Effector memory CD8-positive, alpha-beta T cell (primary cell): Measurements from ENCODE around the gene PID1.
"Not testable (repeated sequence)": the region's sequence is repeated elsewhere in the genome, so short reads cannot be mapped to it uniquely, and the experiment has no call there.

ENCODE experiments used
- ATAC-seq: fragments of 150-1000 bp; cut with Tn5 transposase; replicated peaks from 2 replicates; pipeline ENCODE4 v1.10.0; 2021; ENCODE audit warnings: mild to moderate bottlenecking, moderate library complexity
- DNase-seq, 3 experiments: peaks; one replicate each; pipeline ENCODE4 v3.0.0; 2021
- H3K27ac Mint-ChIP-seq, 2 donors: one replicate each; pipeline ENCODE4 v1.8.0; 2022; ENCODE audit warnings: mild to moderate bottlenecking in 2 of 2, mixed read lengths in 2 of 2, moderate library complexity in 2 of 2
- H3K27me3 Mint-ChIP-seq, 2 donors: one replicate each; pipeline ENCODE4 v1.8.0; 2022; ENCODE audit warnings: mixed read lengths in 2 of 2
- H3K36me3 Mint-ChIP-seq: one replicate; pipeline ENCODE4 v1.8.0; 2022; ENCODE audit warnings: mild to moderate bottlenecking, moderate library complexity, mixed read lengths; ENCODE audit not compliant: insufficient read depth
- H3K4me1 Mint-ChIP-seq, 2 donors: one replicate each; pipeline ENCODE4 v1.8.0; 2022; ENCODE audit warnings: low read depth in 2 of 2, mixed read lengths in 2 of 2
- H3K4me3 Mint-ChIP-seq, 2 donors: one replicate each; pipeline ENCODE4 v1.8.0; 2022; ENCODE audit warnings: mild to moderate bottlenecking in 2 of 2, mixed read lengths in 2 of 2, moderate library complexity in 2 of 2
- H3K9me3 Mint-ChIP-seq, 2 donors: one replicate each; pipeline ENCODE4 v1.8.0; 2022; ENCODE audit warnings: mixed read lengths in 2 of 2

The PID1 gene

GRCh38 chr2:229083606-229084340, 187.3 kb downstream of the PID1 start:
- H3K27ac Mint-ChIP-seq: no peak overlapping the region

DNA sequence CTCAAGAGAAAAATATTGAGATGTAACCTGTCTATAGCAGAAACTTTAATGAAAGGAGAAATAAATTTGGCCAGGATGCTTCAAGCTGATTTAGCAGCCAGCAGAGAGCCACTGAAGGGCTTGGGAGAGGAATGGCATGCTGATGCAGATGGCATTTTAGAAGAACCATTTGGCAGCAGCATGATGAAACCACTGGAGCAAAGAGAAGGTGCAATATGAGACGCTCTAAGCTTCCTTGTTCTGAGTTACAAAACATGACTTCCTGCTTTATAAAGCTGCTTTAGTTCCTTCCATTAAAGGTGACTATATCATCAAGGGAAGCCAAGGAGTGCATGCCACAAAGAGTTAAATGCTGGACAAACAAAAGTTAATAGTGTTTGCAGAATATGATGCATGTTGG, 189.7 kb downstream of the PID1 start:
- no peak for DNase-seq
- H3K27ac Mint-ChIP-seq: no peak overlapping the region
- no peak overlapping the region for H3K4me3 Mint-ChIP-seq

More at GRCh38 chr2:229083606-229084340, 187.3 kb downstream of the PID1 start:
- DNase-seq (no peak), ATAC-seq (no peak)
- Mint-ChIP-seq H3K4me1 (no peaks in the 10 kb centered on the region), H3K4me3 (no peak overlapping the region), H3K36me3 (no peaks in the 10 kb centered on the region), H3K27me3 (no peaks in the 10 kb centered on the region), H3K9me3 (peaks cover under 1 to 4% of the 10 kb centered on the region in 2 donors)

DNA sequence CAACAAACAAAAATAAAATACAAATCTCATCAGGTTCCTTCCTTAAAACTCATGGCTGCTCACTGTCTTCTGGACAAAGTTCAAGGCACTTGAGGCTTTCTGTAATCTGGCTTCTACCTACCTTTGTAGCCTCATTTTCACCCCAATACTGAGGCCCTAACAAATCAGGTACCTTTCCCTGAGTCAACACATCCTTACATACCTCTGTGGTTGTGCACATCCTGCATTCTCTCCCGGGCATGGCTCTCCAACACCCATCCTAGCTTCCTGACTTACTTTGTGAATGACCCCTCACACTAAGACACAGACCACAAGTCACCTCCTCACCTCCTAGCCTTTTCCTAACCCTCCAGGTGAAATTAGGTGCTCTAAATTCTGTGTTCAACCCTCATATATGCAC, 190.9 kb downstream of the PID1 start:
- H3K27ac Mint-ChIP-seq: no peak overlapping the region
- no peak overlapping the region for H3K4me3 Mint-ChIP-seq
- no peaks in the 10 kb centered on the region for H3K36me3 Mint-ChIP-seq
- H3K27me3 Mint-ChIP-seq: no peaks in the 10 kb centered on the region
- H3K4me1 Mint-ChIP-seq: no peaks in the 10 kb centered on the region
- ATAC-seq (no peak), DNase-seq (no peak)
- H3K9me3 Mint-ChIP-seq: peaks cover 6 to 19% of the 10 kb centered on the region in 2 donors

More for the DNA sequence above, 189.7 kb downstream of the PID1 start:
- Mint-ChIP-seq H3K27me3 (no peaks in the 10 kb centered on the region), H3K36me3 (no peaks in the 10 kb centered on the region), H3K9me3 (peaks cover 3 to 10% of the 10 kb centered on the region in 2 donors), H3K4me1 (no peaks in the 10 kb centered on the region)
- ATAC-seq: no peak

DNA sequence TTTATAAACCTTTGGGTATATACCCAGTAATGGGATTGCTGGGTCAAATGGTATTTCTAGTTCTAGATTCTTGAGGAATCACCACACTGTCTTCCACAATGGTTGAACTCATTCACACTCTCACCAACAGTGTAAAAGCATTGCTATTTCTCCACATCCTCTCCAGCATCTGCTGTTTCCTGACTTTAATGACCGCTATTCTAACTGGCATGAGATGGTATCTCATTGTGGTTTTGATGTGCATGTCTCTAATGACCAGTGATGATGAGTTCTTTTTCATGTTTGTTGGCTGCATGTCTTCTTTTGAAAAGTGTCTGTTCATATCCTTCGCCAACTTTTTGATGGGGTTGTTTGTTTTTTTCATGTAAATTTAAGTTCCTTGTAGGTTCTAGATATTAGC, 194.2 kb downstream of the PID1 start:
- not testable (repeated sequence) for H3K27me3 Mint-ChIP-seq, ATAC-seq, DNase-seq, H3K4me1 Mint-ChIP-seq, H3K4me3 Mint-ChIP-seq, H3K36me3 Mint-ChIP-seq, H3K27ac Mint-ChIP-seq
- peaks cover 6 to 19% of the 10 kb centered on the region in 2 donors for H3K9me3 Mint-ChIP-seq

DNA sequence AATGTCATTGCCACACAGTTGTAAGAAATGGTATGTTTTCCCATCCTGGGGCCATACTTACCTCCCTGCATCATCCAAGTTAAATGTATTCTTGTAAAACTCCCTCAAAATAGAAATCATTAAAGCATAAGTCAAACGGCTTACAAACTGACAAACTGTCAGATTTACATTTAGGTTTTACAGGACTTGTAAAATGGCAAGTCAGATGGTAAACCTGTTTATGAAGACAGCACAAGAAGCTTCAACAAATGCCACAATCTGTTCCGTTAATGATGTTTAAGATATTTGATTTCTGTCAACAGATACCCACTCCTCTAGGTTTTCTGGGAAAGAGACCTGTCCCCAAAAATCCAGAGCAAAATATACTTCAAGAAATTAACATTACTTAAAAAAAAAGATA, 197.2 kb downstream of the PID1 start:
- no peak for ATAC-seq
- Mint-ChIP-seq H3K4me3 (no peak overlapping the region), H3K9me3 (peaks cover 3 to 19% of the 10 kb centered on the region in 2 donors), H3K4me1 (no peaks in the 10 kb centered on the region), H3K36me3 (no peaks in the 10 kb centered on the region), H3K27ac (no peak overlapping the region), H3K27me3 (no peaks in the 10 kb centered on the region)
- no peak for DNase-seq

DNA sequence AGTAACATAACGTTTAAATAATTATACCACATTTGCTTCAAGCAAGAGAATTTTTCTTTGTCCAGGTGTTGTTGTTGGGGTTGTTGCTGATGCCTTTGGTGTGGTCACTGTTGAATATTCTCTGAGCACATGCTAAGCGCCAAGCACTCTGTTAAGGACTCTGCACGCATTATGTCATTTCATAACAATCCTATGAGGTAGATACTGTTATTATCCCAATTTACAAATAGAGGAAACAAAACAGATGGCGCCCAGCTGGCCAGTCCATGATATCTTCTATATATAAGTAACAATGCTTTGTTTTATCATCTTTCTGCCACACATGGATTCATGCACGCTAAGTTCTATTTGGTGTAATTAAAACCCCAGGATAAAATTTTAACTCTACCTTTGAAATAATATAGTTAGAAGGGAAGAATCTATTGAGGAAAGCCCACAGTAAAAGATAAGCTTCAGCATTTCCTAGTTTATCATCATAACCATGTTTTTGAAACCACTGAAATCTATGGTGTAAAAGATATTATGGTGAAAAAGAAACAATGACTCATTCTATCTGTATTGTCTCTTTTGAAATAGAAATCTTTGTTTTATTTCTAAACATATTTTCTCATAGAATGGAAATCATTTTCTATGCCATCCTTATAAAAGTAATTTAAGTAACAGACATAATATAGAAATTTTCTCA, 199.7 kb downstream of the PID1 start:
- peaks cover 4 to 20% of the 10 kb centered on the region in 2 donors for H3K9me3 Mint-ChIP-seq
- no peak for DNase-seq

DNA sequence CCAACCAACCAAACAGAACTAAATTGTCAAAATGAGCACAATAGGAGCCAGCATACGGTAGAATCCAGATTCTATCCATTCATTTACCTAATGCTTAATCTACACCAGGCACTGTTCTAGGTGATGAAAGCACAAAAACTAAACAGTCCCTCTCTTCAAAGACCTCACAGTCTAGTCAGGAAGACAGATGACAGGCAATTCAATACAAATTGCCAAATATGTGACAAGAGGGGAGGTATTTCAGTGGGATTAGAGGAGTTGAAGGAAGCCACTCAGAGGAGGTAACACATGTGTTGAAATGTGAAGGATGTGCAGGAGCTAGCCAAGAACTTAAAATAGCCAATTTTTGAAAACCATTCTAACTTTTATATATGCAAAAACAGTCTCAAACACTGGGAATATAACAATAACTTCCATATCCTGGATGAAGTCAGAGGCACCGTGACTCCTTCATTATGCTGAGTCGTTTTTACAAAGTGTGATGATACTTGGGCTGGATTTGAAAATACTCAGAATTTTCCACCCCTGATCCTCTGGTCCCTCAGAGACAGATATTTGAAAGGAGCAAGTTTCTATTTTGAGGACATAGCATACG, 204.9 kb downstream of the PID1 start:
- DNase-seq (no peak), ATAC-seq (no peak)
- Mint-ChIP-seq H3K27me3 (no peaks in the 10 kb centered on the region), H3K4me3 (no peak overlapping the region), H3K27ac (no peak overlapping the region), H3K9me3 (peaks cover 5 to 19% of the 10 kb centered on the region in 2 donors), H3K36me3 (no peaks in the 10 kb centered on the region), H3K4me1 (no peaks in the 10 kb centered on the region)

More for the DNA sequence above, 199.7 kb downstream of the PID1 start:
- no peaks in the 10 kb centered on the region for H3K36me3 Mint-ChIP-seq
- ATAC-seq: no peak
- no peaks in the 10 kb centered on the region for H3K27me3 Mint-ChIP-seq
- H3K4me1 Mint-ChIP-seq: no peaks in the 10 kb centered on the region
- H3K27ac Mint-ChIP-seq: no peak overlapping the region
- no peak overlapping the region for H3K4me3 Mint-ChIP-seq

DNA sequence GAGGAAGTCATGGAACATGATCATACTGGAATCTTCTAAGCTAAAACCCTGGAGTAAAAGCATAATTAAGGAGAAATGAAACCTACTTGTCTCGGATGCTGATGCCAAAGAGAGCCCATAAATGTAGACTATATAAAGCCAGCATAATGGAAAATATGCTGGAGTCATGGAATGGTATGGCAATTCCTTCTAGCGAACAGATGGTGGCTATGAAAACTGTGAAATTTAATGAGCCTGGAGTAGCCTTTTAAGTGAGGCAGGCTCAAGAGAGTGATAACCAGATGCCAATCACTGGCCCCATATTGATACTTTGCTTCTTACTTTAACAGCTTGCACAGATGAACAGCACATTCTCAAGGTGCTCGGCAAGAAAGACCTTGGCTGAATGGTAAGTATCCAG, 206.3 kb downstream of the PID1 start:
- Mint-ChIP-seq H3K27me3 (no peaks in the 10 kb centered on the region), H3K4me1 (no peaks in the 10 kb centered on the region), H3K9me3 (peaks cover 6 to 26% of the 10 kb centered on the region in 2 donors), H3K36me3 (no peaks in the 10 kb centered on the region), H3K27ac (no peak overlapping the region), H3K4me3 (no peak overlapping the region)
- ATAC-seq: no peak
- DNase-seq: no peak

DNA sequence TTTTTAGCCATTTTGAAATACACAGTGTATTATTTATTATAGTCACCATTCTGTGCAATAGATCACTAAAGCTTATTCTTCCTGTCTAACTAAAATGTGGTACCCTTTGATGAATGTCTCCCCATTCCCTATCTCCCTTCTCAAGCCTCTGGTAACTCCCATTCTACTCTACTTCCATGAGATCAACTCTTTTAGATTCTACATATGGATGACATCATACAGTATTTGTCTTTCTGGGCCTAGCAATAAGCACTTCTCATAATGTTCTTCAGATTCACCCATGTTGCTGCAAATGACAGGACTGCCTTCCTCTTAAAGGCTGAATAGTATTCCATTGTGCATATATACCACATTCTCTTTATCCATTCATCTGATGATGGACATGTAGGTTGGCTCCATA, 210.9 kb downstream of the PID1 start:
- DNase-seq: no peak
- Mint-ChIP-seq H3K27me3 (no peaks in the 10 kb centered on the region), H3K4me3 (no peak overlapping the region), H3K9me3 (peaks cover 5 to 15% of the 10 kb centered on the region in 2 donors), H3K4me1 (no peaks in the 10 kb centered on the region), H3K27ac (no peak overlapping the region), H3K36me3 (no peaks in the 10 kb centered on the region)
- no peak for ATAC-seq

DNA sequence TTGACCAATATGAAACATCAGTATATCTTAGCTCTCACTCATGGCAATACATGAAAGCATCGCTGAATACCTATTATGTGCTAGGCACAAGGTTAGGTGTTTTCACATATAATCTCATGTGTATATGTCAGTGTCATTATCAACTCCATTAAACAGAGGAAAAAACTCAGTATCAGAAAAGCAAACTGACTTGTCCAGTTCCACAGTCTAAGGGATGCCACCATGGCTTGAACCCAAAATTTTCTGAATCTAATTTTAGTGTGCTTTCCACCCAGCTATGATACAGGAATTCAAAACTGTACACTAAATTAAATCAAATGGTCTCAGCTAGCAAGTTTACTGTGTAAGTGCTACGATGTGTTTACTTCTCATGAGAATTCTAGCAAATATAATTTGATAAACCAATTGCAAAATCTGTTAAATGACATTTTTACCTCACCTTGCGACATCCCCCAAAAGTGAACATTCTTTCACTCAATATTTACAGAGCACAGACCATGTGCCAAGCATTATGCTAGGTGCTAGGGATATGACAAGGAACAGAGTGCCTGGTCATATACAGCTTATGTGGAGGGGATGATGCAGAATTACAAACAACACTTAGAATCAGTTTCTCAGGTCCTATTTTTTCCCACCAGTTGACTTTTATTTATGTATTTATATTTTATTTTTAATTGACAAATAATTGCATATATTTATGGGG, 211.6 kb downstream of the PID1 start:
- Mint-ChIP-seq H3K27ac (no peak overlapping the region), H3K27me3 (no peaks in the 10 kb centered on the region), H3K36me3 (no peaks in the 10 kb centered on the region), H3K9me3 (peaks cover 5 to 15% of the 10 kb centered on the region in 2 donors), H3K4me1 (no peaks in the 10 kb centered on the region), H3K4me3 (no peak overlapping the region)
- DNase-seq (no peak), ATAC-seq (no peak)

GRCh38 chr2:229057976-229058553, 213.0 kb downstream of the PID1 start:
- peaks cover 1 to 14% of the 10 kb centered on the region in 2 donors for H3K9me3 Mint-ChIP-seq
- H3K27me3 Mint-ChIP-seq: no peaks in the 10 kb centered on the region
- no peak for ATAC-seq
- H3K27ac Mint-ChIP-seq: no peak overlapping the region
- no peaks in the 10 kb centered on the region for H3K4me1 Mint-ChIP-seq
- H3K36me3 Mint-ChIP-seq: no peaks in the 10 kb centered on the region
- DNase-seq: no peak
- no peak overlapping the region for H3K4me3 Mint-ChIP-seq

GRCh38 chr2:229054311-229054710, 216.8 kb downstream of the PID1 start:
- ATAC-seq (no peak), DNase-seq (no peak)
- no peaks in the 10 kb centered on the region for H3K4me1 Mint-ChIP-seq
- no peaks in the 10 kb centered on the region for H3K27me3 Mint-ChIP-seq
- H3K36me3 Mint-ChIP-seq: no peaks in the 10 kb centered on the region
- H3K4me3 Mint-ChIP-seq: no peak overlapping the region
- no peak overlapping the region for H3K27ac Mint-ChIP-seq
- peaks cover 2 to 16% of the 10 kb centered on the region in 2 donors for H3K9me3 Mint-ChIP-seq

- Mint-ChIP-seq H3K4me3 (no peak overlapping the region), H3K27ac (no peak overlapping the region), H3K9me3 (peaks cover 2 to 20% of the 10 kb centered on the region in 2 donors), H3K27me3 (no peaks in the 10 kb centered on the region), H3K4me1 (no peaks in the 10 kb centered on the region), H3K36me3 (no peaks in the 10 kb centered on the region)
- ATAC-seq (no peak), DNase-seq (no peak)
These were observed 219.3 kb downstream of the PID1 start for GRCh38 chr2:229051798-229052197.
